UCSD-AML1 (cell line): ENCODE data around the gene DNAJC11.

Experiments used
- DNase-seq: peaks from one replicate; lab custom pipeline; 2025; ENCODE audit not compliant: unreplicated experiment; lab: John Stamatoyannopoulos, UW

DNAJC11 gene

GRCh38 chr1:6587261-6588005 is 114.2 kb downstream of the DNAJC11 start:
- no peak for DNase-seq

- DNase-seq: no peak
These were observed 115.2 kb downstream of the DNAJC11 start for GRCh38 chr1:6586404-6586816.

GRCh38 chr1:6585841-6586240 is 115.8 kb downstream of the DNAJC11 start:
- DNase-seq: no peak

GRCh38 chr1:6585081-6585722 is 116.4 kb downstream of the DNAJC11 start:
- DNase-seq: no peak
